ENCODE results near the gene COL5A1.

The COL5A1 gene

GRCh38 chr9:134870746-134871662, 229.4 kb downstream of the COL5A1 start:
- no peak overlapping the region for H3K4me3 ChIP-seq (ENCODE audit: low read depth, low read length)
- DNase-seq (ENCODE audit: low read depth) = no peak
- no peak for TF ChIP-seq CTCF (IDR thresholded peaks at IDR 0.05; ENCODE audit: insufficient read depth, low read depth, low read length, missing control alignments)

DNA sequence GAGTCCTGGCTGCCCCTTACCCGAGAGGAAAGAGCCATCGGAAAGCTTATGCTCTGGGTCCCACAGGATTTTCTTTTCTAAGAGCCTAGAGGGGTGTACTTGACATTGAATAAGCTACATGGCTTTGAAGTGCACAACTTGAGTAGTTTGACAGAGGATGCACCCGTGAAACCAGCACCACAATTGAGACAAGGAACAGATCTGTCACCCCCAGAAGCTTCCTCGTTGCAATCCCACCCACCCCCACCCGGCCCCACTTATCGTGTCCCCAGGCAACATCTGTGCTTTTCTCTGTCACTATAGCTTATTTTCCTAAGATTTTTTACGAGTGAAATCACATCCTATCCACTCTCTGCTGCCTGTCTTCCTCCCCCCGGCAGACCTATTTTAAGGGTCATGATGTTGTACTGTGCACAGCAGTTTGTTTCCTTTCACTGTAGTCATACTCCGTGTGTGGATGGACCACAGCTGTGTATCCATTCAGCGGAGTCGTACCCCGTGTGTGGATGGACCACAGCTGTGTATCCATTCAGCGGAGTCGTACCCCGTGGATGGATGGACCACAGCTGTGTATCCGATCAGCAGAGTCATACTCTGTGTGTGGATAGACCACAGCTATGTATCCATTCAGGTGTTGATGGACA, 230.2 kb downstream of the COL5A1 start:
- H3K4me3 ChIP-seq (ENCODE audit: low read depth, low read length) = no peak overlapping the region
- no peak for TF ChIP-seq CTCF (IDR thresholded peaks at IDR 0.05; ENCODE audit: insufficient read depth, low read depth, low read length, missing control alignments)
- no peak for DNase-seq (ENCODE audit: low read depth)

DNA sequence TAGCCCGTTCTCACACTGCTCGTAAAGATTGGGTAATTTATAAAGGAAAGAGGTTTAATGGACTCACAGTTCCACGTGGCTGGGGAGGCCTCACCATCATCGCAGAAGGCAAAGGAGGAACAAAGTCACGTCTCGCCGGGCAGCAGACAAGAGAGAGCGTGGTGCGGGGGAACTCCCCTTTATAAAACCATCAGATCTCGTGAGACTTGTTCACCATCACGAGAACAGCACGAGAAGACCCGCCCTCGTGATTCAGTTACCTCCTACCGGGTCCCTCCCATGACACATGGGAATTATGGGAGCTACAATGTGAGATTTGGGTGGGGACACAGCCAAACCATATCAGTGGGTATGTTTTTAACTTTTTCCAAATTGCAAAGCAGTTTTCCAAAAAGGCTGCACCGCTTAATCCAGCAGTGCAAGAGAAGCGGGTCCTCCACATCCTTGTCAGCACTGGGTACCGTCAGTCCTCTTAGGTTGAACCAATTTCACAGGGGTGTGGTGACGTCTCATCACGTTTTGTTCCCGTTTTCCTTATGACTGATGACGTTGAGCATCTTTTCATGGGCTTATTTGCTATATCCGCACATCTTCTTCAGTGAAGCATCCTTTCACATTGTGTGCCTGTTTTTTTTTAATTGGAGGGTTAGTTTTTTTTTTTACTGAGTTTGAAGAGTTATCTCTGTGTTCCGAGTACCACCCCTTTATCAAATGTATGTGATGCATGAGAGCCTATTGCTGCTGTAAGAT, 231.1 kb downstream of the COL5A1 start:
- no peak overlapping the region for H3K4me3 ChIP-seq (ENCODE audit: low read depth, low read length)
- no peak for DNase-seq (ENCODE audit: low read depth)
- no peak for TF ChIP-seq CTCF (IDR thresholded peaks at IDR 0.05; ENCODE audit: insufficient read depth, low read depth, low read length, missing control alignments)

DNA sequence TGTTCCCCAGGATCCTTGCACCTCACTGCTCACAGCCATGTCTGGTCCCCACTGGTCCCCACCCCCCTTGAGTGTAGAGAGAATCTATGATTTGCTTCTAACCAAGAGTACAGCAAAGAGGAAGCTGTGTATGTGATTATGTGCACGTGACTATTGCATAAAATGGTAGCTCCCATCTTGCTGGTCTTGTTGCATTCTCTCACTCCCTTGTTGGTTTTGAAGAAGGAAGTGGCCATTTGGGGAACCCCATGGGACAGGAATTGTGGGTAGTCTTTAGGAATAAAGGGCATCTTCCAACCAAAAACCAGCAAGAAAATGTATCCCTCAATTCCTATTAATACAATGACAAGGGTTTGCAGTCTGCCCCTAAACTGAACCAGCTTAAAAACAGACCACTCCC, 233.8 kb downstream of the COL5A1 start:
- H3K4me3 ChIP-seq (ENCODE audit: low read depth, low read length) = no peak overlapping the region
- no peak for DNase-seq (ENCODE audit: low read depth)
- TF ChIP-seq CTCF (IDR thresholded peaks at IDR 0.05; ENCODE audit: insufficient read depth, low read depth, low read length, missing control alignments) = no peak

DNA sequence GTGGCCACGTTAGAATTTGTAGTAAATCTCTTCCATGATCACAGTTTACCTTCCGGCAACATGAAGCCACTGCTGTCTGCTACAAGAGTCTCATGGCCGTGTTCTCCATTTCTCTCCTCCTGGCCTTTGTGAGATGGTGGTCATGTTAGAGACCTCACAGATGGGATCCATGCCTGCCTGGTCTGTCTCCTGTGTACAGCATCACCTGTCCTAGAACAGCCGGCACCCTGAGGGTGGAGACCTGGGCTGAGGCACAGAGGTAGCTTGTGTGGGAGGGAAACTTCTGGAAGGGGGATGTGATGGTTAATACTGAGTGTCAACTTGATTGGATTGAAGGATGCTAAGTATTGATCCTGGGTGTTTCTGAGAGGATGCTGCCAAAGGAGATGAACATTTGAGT, 235.9 kb downstream of the COL5A1 start:
- H3K4me3 ChIP-seq (ENCODE audit: low read depth, low read length) = no peak overlapping the region
- no peak for TF ChIP-seq CTCF (IDR thresholded peaks at IDR 0.05; ENCODE audit: insufficient read depth, low read depth, low read length, missing control alignments)
- DNase-seq (ENCODE audit: low read depth) = no peak

- H3K4me3 ChIP-seq (ENCODE audit: low read depth, low read length) = no peak overlapping the region
- no peak for DNase-seq (ENCODE audit: low read depth)
- no peak for TF ChIP-seq CTCF (IDR thresholded peaks at IDR 0.05; ENCODE audit: insufficient read depth, low read depth, low read length, missing control alignments)
These were observed 238.3 kb downstream of the COL5A1 start for GRCh38 chr9:134879664-134880483.

Data from GM12865 (cell line).